ENCODE measurements around the gene SPOCK1. TPM values are rescaled to one million over a fixed set of nuclear protein-coding genes. Genes with fewer than 3 reads are reported as not detected.

Gene SPOCK1
- total RNA-seq, 2 donors from 2014 or later: 2.1 to 8.5 TPM

- TF ChIP-seq CTCF (IDR thresholded peaks at IDR 0.05): no peak
- H3K27me3 ChIP-seq: no peaks in the 10 kb centered on the region
- no peak for DNase-seq
- H3K4me3 ChIP-seq: no peak overlapping the region
- H3K9me3 ChIP-seq: no peaks in the 10 kb centered on the region
- no peak overlapping the region for H3K9ac ChIP-seq (ENCODE audit: low read depth in 2 of 2, low read length in 2 of 2)
- H3K36me3 ChIP-seq: no peaks in the 10 kb centered on the region
- intact Hi-C loops (cut with DNase I): no loop called here
- H3K27ac ChIP-seq: no peak overlapping the region
- H3K4me1 ChIP-seq: no peaks in the 10 kb centered on the region
Observed at GRCh38 chr5:137073189-137073588, 425.9 kb downstream of the SPOCK1 start.

GRCh38 chr5:137072361-137073115, 426.6 kb downstream of the SPOCK1 start:
- Histone ChIP-seq H3K9ac (ENCODE audit: low read depth in 2 of 2, low read length in 2 of 2) (no peak overlapping the region), H3K9me3 (no peaks in the 10 kb centered on the region), H3K4me3 (no peak overlapping the region), H3K36me3 (no peaks in the 10 kb centered on the region), H3K27me3 (no peaks in the 10 kb centered on the region), H3K4me1 (no peaks in the 10 kb centered on the region), H3K27ac (no peak overlapping the region)
- no peak for TF ChIP-seq CTCF (IDR thresholded peaks at IDR 0.05)
- DNase-seq: no peak
- intact Hi-C loops (cut with DNase I): no loop called here

- no peaks in the 10 kb centered on the region for H3K36me3 ChIP-seq
- H3K9ac ChIP-seq (ENCODE audit: low read depth in 2 of 2, low read length in 2 of 2): no peak overlapping the region
- no peak overlapping the region for H3K27ac ChIP-seq
- H3K27me3 ChIP-seq: no peaks in the 10 kb centered on the region
- DNase-seq: no peak
- intact Hi-C loops (cut with DNase I): no loop called here
- no peak for TF ChIP-seq CTCF (IDR thresholded peaks at IDR 0.05)
- H3K4me1 ChIP-seq: no peaks in the 10 kb centered on the region
- no peaks in the 10 kb centered on the region for H3K9me3 ChIP-seq
- no peak overlapping the region for H3K4me3 ChIP-seq
Observed at GRCh38 chr5:137071931-137072330, 427.2 kb downstream of the SPOCK1 start.

GRCh38 chr5:137071526-137071925, 427.6 kb downstream of the SPOCK1 start:
- TF ChIP-seq CTCF (IDR thresholded peaks at IDR 0.05): no peak
- no peak for DNase-seq
- H3K27ac ChIP-seq: no peak overlapping the region
- no peaks in the 10 kb centered on the region for H3K36me3 ChIP-seq
- H3K4me3 ChIP-seq: no peak overlapping the region
- H3K27me3 ChIP-seq: no peaks in the 10 kb centered on the region
- no peak overlapping the region for H3K9ac ChIP-seq (ENCODE audit: low read depth in 2 of 2, low read length in 2 of 2)
- no peaks in the 10 kb centered on the region for H3K4me1 ChIP-seq
- intact Hi-C loops (cut with DNase I): no loop called here
- H3K9me3 ChIP-seq: no peaks in the 10 kb centered on the region

- Histone ChIP-seq H3K27ac (no peak overlapping the region), H3K4me3 (no peak overlapping the region), H3K4me1 (no peaks in the 10 kb centered on the region), H3K27me3 (no peaks in the 10 kb centered on the region), H3K9ac (ENCODE audit: low read depth in 2 of 2, low read length in 2 of 2) (no peak overlapping the region), H3K9me3 (no peaks in the 10 kb centered on the region), H3K36me3 (no peaks in the 10 kb centered on the region)
- intact Hi-C loops (cut with DNase I): no loop called here
- no peak for DNase-seq
- TF ChIP-seq CTCF (IDR thresholded peaks at IDR 0.05): no peak
Observed at GRCh38 chr5:137070521-137070920, 428.6 kb downstream of the SPOCK1 start.
